ENCODE measurements around the gene CLDN34. TPM values are rescaled to one million over a fixed set of nuclear protein-coding genes. Genes with fewer than 3 reads are reported as not detected.

The CLDN34 gene
- total RNA-seq, 2 donors from 2014 or later = not detected

GRCh38 chrX:10015723-10016518 is 48.8 kb downstream of the CLDN34 start:
- peak overlapping the region; percentile 77 for H3K4me3 ChIP-seq
- H3K9me3 ChIP-seq = no peaks in the 10 kb centered on the region
- no peaks in the 10 kb centered on the region for H3K27me3 ChIP-seq (replicated peaks; ENCODE audit: insufficient read depth)
- no peaks in the 10 kb centered on the region for H3K36me3 ChIP-seq
- no peak for DNase-seq (ENCODE audit: low spot score)
- no peak for TF ChIP-seq CTCF (IDR thresholded peaks at IDR 0.05)
- peaks cover 7 to 17% of the 10 kb centered on the region in 2 donors for H3K4me1 ChIP-seq (ENCODE audit: control insufficient read depth in 1 of 2, low read depth in 2 of 2)
- no peak for ATAC-seq (ENCODE audit: insufficient number of reproducible peaks, low FRiP score, low read depth)
- peak overlapping the region; percentile 69 to 83 for H3K27ac ChIP-seq

GRCh38 chrX:10016519-10017132 is 49.5 kb downstream of the CLDN34 start:
- H3K36me3 ChIP-seq = no peaks in the 10 kb centered on the region
- peak overlapping the region; percentile 77 for H3K4me3 ChIP-seq
- H3K9me3 ChIP-seq = no peaks in the 10 kb centered on the region
- H3K4me1 ChIP-seq (ENCODE audit: control insufficient read depth in 1 of 2, low read depth in 2 of 2) = peaks cover 12 to 22% of the 10 kb centered on the region in 2 donors
- DNase-seq (ENCODE audit: low spot score) = no peak
- no peaks in the 10 kb centered on the region for H3K27me3 ChIP-seq (replicated peaks; ENCODE audit: insufficient read depth)
- no peak for TF ChIP-seq CTCF (IDR thresholded peaks at IDR 0.05)
- H3K27ac ChIP-seq = peak overlapping the region; percentile 69 to 83
- ATAC-seq (ENCODE audit: insufficient number of reproducible peaks, low FRiP score, low read depth) = no peak

- H3K27ac ChIP-seq = peak overlapping the region in 1 of 2 donors; percentile 83
- H3K9me3 ChIP-seq = no peaks in the 10 kb centered on the region
- no peak for TF ChIP-seq CTCF (IDR thresholded peaks at IDR 0.05)
- no peaks in the 10 kb centered on the region for H3K27me3 ChIP-seq (replicated peaks; ENCODE audit: insufficient read depth)
- H3K4me3 ChIP-seq = peak overlapping the region; percentile 77
- H3K4me1 ChIP-seq (ENCODE audit: control insufficient read depth in 1 of 2, low read depth in 2 of 2) = peaks cover 16 to 34% of the 10 kb centered on the region in 2 donors
- no peaks in the 10 kb centered on the region for H3K36me3 ChIP-seq
- DNase-seq (ENCODE audit: low spot score) (no peak), ATAC-seq (ENCODE audit: insufficient number of reproducible peaks, low FRiP score, low read depth) (no peak)
These were observed 50.7 kb downstream of the CLDN34 start for GRCh38 chrX:10017872-10018271.

Other genes with a start within 250 kb of the CLDN34 start
- gene GPR143, start 201.5 kb upstream of the CLDN34 start, total RNA-seq = 1 to 10 TPM in 1 of 2 donors, not detected in 1; 2.6 TPM
- gene SHROOM2, start 180.9 kb upstream of the CLDN34 start, total RNA-seq = 1 to 10 TPM; 2.0 TPM
- gene CLCN4, start 189.6 kb downstream of the CLDN34 start, total RNA-seq = 1 to 10 TPM; 3.5 to 5.6 TPM